SK-N-SH (cell line): Measurements from ENCODE around the gene MYO1H. TPM values are rescaled to one million over a fixed set of nuclear protein-coding genes. Genes with fewer than 3 reads are reported as not detected.

Source experiments
- EP300 ChIP-seq, 2 experiments: IDR thresholded peaks; 2 replicates each; pipeline versions ENCODE4 v1.4.0 to v1.6.1; 2012; ENCODE audit warnings: borderline replicate concordance in 1 of 2, low read depth in 1 of 2, low read length in 1 of 2
- FOXM1 ChIP-seq: IDR thresholded peaks from 2 replicates; pipeline ENCODE4 v1.4.0; 2012; ENCODE audit warnings: low read depth, mild to moderate bottlenecking
- GATA2 ChIP-seq: sonication (generic); formaldehyde crosslinking; IDR thresholded peaks from 2 replicates; pipeline ENCODE4 v1.5.0; 2020; ENCODE audit warnings: mild to moderate bottlenecking, missing genetic modification reagents
- JUND ChIP-seq: IDR thresholded peaks from 2 replicates; pipeline ENCODE4 v1.4.0; 2012
- MXI1 ChIP-seq: IDR thresholded peaks from 2 replicates; pipeline ENCODE4 v1.6.1; 2012; ENCODE audit warnings: mild to moderate bottlenecking, low read depth, low read length, improper control_type of control experiment
- NFIC ChIP-seq: IDR thresholded peaks from 2 replicates; pipeline ENCODE4 v1.4.0; 2012; ENCODE audit warnings: borderline replicate concordance
- NRF1 ChIP-seq: IDR thresholded peaks from 2 replicates; pipeline ENCODE4 v1.6.1; 2012; ENCODE audit warnings: low read depth, mild to moderate bottlenecking, low read length
- RAD21 ChIP-seq: IDR thresholded peaks from 2 replicates; pipeline ENCODE4 v1.6.1; 2012; ENCODE audit warnings: mild to moderate bottlenecking, low read length
- RFX5 ChIP-seq: IDR thresholded peaks from 2 replicates; pipeline ENCODE4 v1.6.1; 2012; ENCODE audit warnings: mild to moderate bottlenecking, improper control_type of control experiment, low read length
- RXRA ChIP-seq: IDR thresholded peaks from 2 replicates; pipeline ENCODE4 v1.4.0; 2012; ENCODE audit warnings: low read depth, mild to moderate bottlenecking, borderline replicate concordance
- SIN3A ChIP-seq: IDR thresholded peaks from 2 replicates; pipeline ENCODE4 v1.6.1; 2012; ENCODE audit warnings: low read depth, mild to moderate bottlenecking, low read length, moderate library complexity, borderline replicate concordance
- TAF1 ChIP-seq: IDR thresholded peaks from 2 replicates; pipeline ENCODE4 v1.6.1; 2012; ENCODE audit warnings: low read depth, mild to moderate bottlenecking, low read length, moderate library complexity, borderline replicate concordance
- polyA plus RNA-seq, 3 experiments: library from polyadenylated mRNA; depleted of rRNA; stranded (reverse); fragments of >200 nt; gene quantifications; 2 replicates each; pipeline ENCODE4 v1.2.3, GENCODE V29; 2012
- TF ChIP-seq, protein P1 (sequence below): fragments of 150-350 bp; IDR thresholded peaks from 2 replicates; pipeline ENCODE4 v1.6.1; 2016; ENCODE audit warnings: mild to moderate bottlenecking, low read depth, low read length
- TF ChIP-seq, protein P2 (sequence below): IDR thresholded peaks from 2 replicates; pipeline ENCODE4 v1.4.0; 2012; ENCODE audit warnings: low read depth
- TF ChIP-seq, protein P3 (sequence below): fragments of 150-350 bp; IDR thresholded peaks from 2 replicates; pipeline ENCODE4 v1.6.1; 2017; ENCODE audit warnings: antibody characterized with exemption, low read length, low read depth, borderline replicate concordance
- TF ChIP-seq, protein P4 (sequence below): fragments of 200-600 bp; sonication (generic); IDR thresholded peaks from 2 replicates; pipeline ENCODE4 v1.6.1; 2017; ENCODE audit warnings: antibody characterized with exemption, mild to moderate bottlenecking, moderate library complexity
- TF ChIP-seq, protein P5 (sequence below): IDR thresholded peaks from 2 replicates; pipeline ENCODE4; 2012

MYO1H gene
- polyA plus RNA-seq, 1 of the 3 experiments (the other 2 are of a cell fraction), result not detected

DNA sequence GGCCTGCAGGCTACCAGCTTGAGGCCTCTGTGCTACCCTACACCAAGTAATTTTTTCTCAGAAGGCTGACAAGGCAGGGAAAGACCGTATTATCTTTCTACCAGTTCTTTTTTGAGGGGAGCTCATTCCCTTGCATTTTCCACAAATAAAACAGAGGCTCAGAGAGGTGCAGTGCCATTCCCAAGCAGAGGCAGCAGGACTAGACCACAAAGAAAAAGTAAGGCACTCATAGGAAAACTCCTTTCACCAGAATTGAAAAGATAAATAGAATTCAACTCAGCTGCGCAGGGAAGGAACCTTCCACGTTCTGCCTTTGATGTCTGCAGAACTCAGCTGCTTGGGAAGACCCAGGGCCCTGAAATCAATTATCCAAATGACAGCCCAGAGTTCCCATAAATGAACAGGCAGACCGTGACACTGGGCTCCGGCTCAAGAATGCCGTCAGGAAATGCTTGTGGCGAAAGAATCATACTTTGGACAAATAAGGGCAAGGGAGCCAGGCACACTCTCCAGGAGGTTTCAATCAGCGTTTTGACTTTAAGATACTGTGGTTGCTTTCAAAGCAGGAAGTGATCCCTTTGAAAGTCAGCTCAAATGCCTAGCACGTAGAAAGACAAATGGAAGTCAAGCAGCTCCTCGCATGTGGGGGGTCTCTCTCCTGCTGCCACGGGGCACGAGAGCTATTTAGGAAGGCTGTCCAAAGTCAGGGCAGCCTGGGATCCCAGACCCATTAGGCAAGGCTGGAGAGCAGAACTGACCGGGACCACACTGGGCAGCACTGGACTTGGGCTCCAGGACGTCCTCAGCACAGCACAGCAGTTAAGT is 115.4 kb downstream of the MYO1H start (continued):
- TF ChIP-seq TAF1 (no peak), EP300 (IDR thresholded peaks at IDR 0.05; ENCODE audit: borderline replicate concordance in 1 of 2, low read depth in 1 of 2, low read length in 1 of 2) (peak; percentile 66 to 93), NFIC (peak; percentile 97), JUND (peak; percentile 77), MXI1 (peak; percentile 38; the same call in 1 of the 2 replicates), SIN3A (peak; percentile 95), RFX5 (no peak), RXRA (peak; percentile 93; the same call in 1 of the 2 replicates), FOXM1 (peak; percentile 57; the same call in 1 of the 2 replicates), GATA2 (CRISPR knock-in tag) (no peak), RAD21 (no peak), NRF1 (no peak)
- TF ChIP-seq, protein P1, sequence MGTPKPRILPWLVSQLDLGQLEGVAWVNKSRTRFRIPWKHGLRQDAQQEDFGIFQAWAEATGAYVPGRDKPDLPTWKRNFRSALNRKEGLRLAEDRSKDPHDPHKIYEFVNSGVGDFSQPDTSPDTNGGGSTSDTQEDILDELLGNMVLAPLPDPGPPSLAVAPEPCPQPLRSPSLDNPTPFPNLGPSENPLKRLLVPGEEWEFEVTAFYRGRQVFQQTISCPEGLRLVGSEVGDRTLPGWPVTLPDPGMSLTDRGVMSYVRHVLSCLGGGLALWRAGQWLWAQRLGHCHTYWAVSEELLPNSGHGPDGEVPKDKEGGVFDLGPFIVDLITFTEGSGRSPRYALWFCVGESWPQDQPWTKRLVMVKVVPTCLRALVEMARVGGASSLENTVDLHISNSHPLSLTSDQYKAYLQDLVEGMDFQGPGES, result no peak
- TF ChIP-seq, protein P2, sequence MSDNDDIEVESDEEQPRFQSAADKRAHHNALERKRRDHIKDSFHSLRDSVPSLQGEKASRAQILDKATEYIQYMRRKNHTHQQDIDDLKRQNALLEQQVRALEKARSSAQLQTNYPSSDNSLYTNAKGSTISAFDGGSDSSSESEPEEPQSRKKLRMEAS, result peak; percentile 85
- TF ChIP-seq, protein P3, sequence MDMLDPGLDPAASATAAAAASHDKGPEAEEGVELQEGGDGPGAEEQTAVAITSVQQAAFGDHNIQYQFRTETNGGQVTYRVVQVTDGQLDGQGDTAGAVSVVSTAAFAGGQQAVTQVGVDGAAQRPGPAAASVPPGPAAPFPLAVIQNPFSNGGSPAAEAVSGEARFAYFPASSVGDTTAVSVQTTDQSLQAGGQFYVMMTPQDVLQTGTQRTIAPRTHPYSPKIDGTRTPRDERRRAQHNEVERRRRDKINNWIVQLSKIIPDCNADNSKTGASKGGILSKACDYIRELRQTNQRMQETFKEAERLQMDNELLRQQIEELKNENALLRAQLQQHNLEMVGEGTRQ, result no peak
- TF ChIP-seq, protein P4, sequence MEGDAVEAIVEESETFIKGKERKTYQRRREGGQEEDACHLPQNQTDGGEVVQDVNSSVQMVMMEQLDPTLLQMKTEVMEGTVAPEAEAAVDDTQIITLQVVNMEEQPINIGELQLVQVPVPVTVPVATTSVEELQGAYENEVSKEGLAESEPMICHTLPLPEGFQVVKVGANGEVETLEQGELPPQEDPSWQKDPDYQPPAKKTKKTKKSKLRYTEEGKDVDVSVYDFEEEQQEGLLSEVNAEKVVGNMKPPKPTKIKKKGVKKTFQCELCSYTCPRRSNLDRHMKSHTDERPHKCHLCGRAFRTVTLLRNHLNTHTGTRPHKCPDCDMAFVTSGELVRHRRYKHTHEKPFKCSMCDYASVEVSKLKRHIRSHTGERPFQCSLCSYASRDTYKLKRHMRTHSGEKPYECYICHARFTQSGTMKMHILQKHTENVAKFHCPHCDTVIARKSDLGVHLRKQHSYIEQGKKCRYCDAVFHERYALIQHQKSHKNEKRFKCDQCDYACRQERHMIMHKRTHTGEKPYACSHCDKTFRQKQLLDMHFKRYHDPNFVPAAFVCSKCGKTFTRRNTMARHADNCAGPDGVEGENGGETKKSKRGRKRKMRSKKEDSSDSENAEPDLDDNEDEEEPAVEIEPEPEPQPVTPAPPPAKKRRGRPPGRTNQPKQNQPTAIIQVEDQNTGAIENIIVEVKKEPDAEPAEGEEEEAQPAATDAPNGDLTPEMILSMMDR, result no peak
- TF ChIP-seq, protein P5, sequence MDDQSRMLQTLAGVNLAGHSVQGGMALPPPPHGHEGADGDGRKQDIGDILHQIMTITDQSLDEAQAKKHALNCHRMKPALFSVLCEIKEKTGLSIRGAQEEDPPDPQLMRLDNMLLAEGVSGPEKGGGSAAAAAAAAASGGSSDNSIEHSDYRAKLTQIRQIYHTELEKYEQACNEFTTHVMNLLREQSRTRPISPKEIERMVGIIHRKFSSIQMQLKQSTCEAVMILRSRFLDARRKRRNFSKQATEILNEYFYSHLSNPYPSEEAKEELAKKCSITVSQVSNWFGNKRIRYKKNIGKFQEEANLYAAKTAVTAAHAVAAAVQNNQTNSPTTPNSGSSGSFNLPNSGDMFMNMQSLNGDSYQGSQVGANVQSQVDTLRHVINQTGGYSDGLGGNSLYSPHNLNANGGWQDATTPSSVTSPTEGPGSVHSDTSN, result peak; percentile 96
